ENCODE data around the gene CHIC2.

- TF ChIP-seq CTCF (conservative IDR thresholded peaks at IDR 0.05) (no peak), ZFX (IDR thresholded peaks at IDR 0.05) (no peak)
Observed at GRCh38 chr4:54004463-54004862, 59.9 kb downstream of the CHIC2 start.

Measured in C4-2B (cell line).